Stomach (tissue), 9 donors: Measurements from ENCODE around the gene ATP8B4. TPM values are rescaled to one million over a fixed set of nuclear protein-coding genes. Genes with fewer than 3 reads are reported as not detected.

Experiments
- DNase-seq, 2 donors: peaks; one replicate each; pipeline versions ENCODE4 v3.0.0 to v3.0.0-alpha.2; 2013 to 2019
- H3K27ac ChIP-seq, 5 donors: fragments of 200-600 bp in 4 of 5; sonication (generic) in 4 of 5; one replicate each; pipeline ENCODE4 v1.5.1; 2013 to 2019; ENCODE audit warnings: mild to moderate bottlenecking in 1 of 5, moderate library complexity in 1 of 5
- H3K27me3 ChIP-seq, 3 donors: fragments of 200-600 bp; sonication (generic); one replicate each; pipeline ENCODE4 v1.5.1; 2017 to 2019; ENCODE audit warnings: mixed run types in 1 of 3
- H3K36me3 ChIP-seq, 4 donors: fragments of 200-600 bp; sonication (generic); 1 replicate in 3 of 4; 2 replicates in 1 of 4; pipeline ENCODE4 v1.5.1; 2016 to 2019
- H3K4me1 ChIP-seq, 4 donors: fragments of 200-600 bp; sonication (generic); one replicate each; pipeline ENCODE4 v1.5.1; 2016 to 2019
- H3K4me3 ChIP-seq, 4 donors: fragments of 200-600 bp; sonication (generic) in 3 of 4; one replicate each; pipeline ENCODE4 v1.5.1; 2016 to 2019; ENCODE audit warnings: mild to moderate bottlenecking in 1 of 4
- H3K9me3 ChIP-seq, 4 donors: fragments of 200-600 bp; sonication (generic); one replicate each; pipeline ENCODE4 v1.5.1; 2016 to 2019
- CTCF ChIP-seq, 7 experiments: fragments of 450-650 bp in 4 of 7; fragments of 200-600 bp in 3 of 7; sonication (generic) in 3 of 7; IDR thresholded peaks; one replicate each; pipeline ENCODE4 v1.5.1; 2016 to 2019; ENCODE audit warnings: antibody characterized with exemption in 7 of 7, control low read depth in 2 of 7, mild to moderate bottlenecking in 1 of 7
- EP300 ChIP-seq: sonication (generic); formaldehyde crosslinking; IDR thresholded peaks from one replicate; pipeline ENCODE4 v1.6.1; 2017; ENCODE audit warnings: antibody characterized with exemption
- POLR2A ChIP-seq, 4 donors: fragments of 450-650 bp; IDR thresholded peaks; one replicate each; pipeline ENCODE4 v1.6.1; 2016; ENCODE audit warnings: antibody characterized with exemption in 4 of 4, control low read depth in 2 of 4, mild to moderate bottlenecking in 1 of 4, moderate library complexity in 1 of 4
- POLR2AphosphoS5 ChIP-seq, 3 donors: sonication (generic); formaldehyde crosslinking; IDR thresholded peaks; one replicate each; pipeline ENCODE4 v1.6.1; 2016; ENCODE audit warnings: antibody characterized with exemption in 3 of 3
- WGBS, 5 donors: extraction: QIAGEN DNeasy Blood & Tissue Kit in 3 of 5; methylation state at CpG; one replicate each; pipeline versions ENCODE4 v1.1.5 to v1.1.7; 2013 to 2018; 5-methylcytosine and 5-hydroxymethylcytosine counted together
- intact Hi-C: fragments of 100-400 bp; cut with DNase I; formaldehyde crosslinking; loops from one replicate; pipeline ENCODE4 v1.15.1; 2023; ENCODE audit warnings: low total_unique reads
- polyA plus RNA-seq, 3 donors: library from polyadenylated mRNA; stranded (reverse); fragments of 200-250 nt; gene quantifications; one replicate each; pipeline ENCODE4 v1.2.3, GENCODE V29; 2013
- total RNA-seq, 5 donors: library from RNA; depleted of rRNA; stranded (reverse); fragments of >200 nt; gene quantifications; one replicate each; pipeline versions ENCODE4 v1.1.0 to v1.2.3, GENCODE V29; 2014 to 2016
- donor health status: healthy with polysubstance abuse.
- donor health status: Bipolar disorder and iron deficiency.
- donor health status: healthy.

Gene ATP8B4
- total and polyA plus RNA-seq, 8 donors = under 0.01 to 14.3 (median 1.6) TPM

DNA sequence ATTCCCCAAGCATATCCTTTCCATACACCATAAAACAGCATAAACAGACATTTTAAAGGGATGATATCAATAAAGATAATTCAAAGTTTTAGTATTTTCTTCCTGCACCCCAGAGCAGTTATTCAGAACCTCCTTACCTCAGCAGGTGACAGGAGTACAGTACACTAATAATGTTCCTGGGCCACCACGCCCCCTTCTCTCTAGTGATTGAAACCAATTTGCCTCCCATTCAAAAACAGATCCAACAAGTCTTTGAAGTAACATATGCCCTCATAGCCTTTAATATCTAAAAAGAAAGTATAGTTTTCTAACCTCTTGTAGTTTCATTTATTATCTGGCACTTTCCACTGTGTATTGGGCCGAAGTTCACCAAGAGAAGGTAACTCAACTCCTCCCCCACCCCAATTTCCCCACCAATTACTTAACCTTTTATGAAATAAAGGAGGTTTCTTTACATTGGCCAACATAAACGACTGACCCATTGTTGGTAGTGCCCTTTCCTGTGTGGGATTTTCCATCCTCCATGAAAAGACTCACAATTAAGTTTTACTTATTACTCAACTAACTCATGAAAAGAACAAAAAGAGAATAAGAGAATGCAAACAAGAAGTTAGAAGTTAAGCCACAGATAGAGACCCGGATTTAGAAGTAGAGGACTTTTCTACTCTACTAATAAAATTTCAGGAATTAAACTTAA, 5.0 kb upstream of the ATP8B4 start:
- Histone ChIP-seq H3K27ac (no peak overlapping the region), H3K27me3 (no peaks in the 10 kb centered on the region), H3K36me3 (no peaks in the 10 kb centered on the region), H3K9me3 (peaks cover 0 to 11% (median 6%) of the 10 kb centered on the region in 4 donors), H3K4me1 (peaks cover 0 to 6% (median 0%) of the 10 kb centered on the region in 4 donors), H3K4me3 (no peak overlapping the region)
- intact Hi-C loops = no loop called here
- no peak for DNase-seq
- TF ChIP-seq POLR2AphosphoS5 (IDR thresholded peaks at IDR 0.05) = no peak
- TF ChIP-seq EP300 = no peak
- TF ChIP-seq POLR2A (IDR thresholded peaks at IDR 0.05) = no peak
- no peak for TF ChIP-seq CTCF (IDR thresholded peaks at IDR 0.05)
- 63 to 80% (median 78%) methylated on average over 4 of the region's 4 CpGs for WGBS, 5 donors

- intact Hi-C loops = no loop called here
- no peaks in the 10 kb centered on the region for H3K36me3 ChIP-seq
- H3K27me3 ChIP-seq = no peaks in the 10 kb centered on the region
- H3K9me3 ChIP-seq = peaks cover 0 to 11% (median 6%) of the 10 kb centered on the region in 4 donors
- TF ChIP-seq POLR2A (IDR thresholded peaks at IDR 0.05) = no peak
- no peak for TF ChIP-seq EP300
- TF ChIP-seq POLR2AphosphoS5 (IDR thresholded peaks at IDR 0.05) = no peak
- TF ChIP-seq CTCF (IDR thresholded peaks at IDR 0.05) = no peak
- DNase-seq = no peak
- no peak overlapping the region for H3K27ac ChIP-seq
- no peak overlapping the region for H3K4me3 ChIP-seq
- no peaks in the 10 kb centered on the region for H3K4me1 ChIP-seq
Measured at GRCh38 chr15:50120729-50121128, 1.7 kb upstream of the ATP8B4 start.

GRCh38 chr15:50117431-50118027, 1.5 kb downstream of the ATP8B4 start:
- Histone ChIP-seq H3K36me3 (no peaks in the 10 kb centered on the region), H3K27me3 (peaks cover 0 to 4% (median 0%) of the 10 kb centered on the region in 3 donors), H3K4me1 (peaks cover 0 to 6% (median 0%) of the 10 kb centered on the region in 4 donors), H3K4me3 (no peak overlapping the region), H3K9me3 (no peaks in the 10 kb centered on the region), H3K27ac (no peak overlapping the region)
- no peak for DNase-seq
- TF ChIP-seq EP300 = no peak
- no peak for TF ChIP-seq POLR2A (IDR thresholded peaks at IDR 0.05)
- no peak for TF ChIP-seq CTCF (IDR thresholded peaks at IDR 0.05)
- TF ChIP-seq POLR2AphosphoS5 (IDR thresholded peaks at IDR 0.05) = no peak
- intact Hi-C loops = no loop called here

GRCh38 chr15:50116477-50116876, 2.6 kb downstream of the ATP8B4 start:
- 17 to 32% (median 27%) methylated on average over 3 of the region's 3 CpGs for WGBS, 5 donors
- H3K4me1 ChIP-seq = peaks cover 0 to 6% (median 0%) of the 10 kb centered on the region in 4 donors
- H3K4me3 ChIP-seq = no peak overlapping the region
- DNase-seq = no peak
- TF ChIP-seq POLR2AphosphoS5 (IDR thresholded peaks at IDR 0.05) = no peak
- TF ChIP-seq POLR2A (IDR thresholded peaks at IDR 0.05) = no peak
- no peak for TF ChIP-seq EP300
- TF ChIP-seq CTCF (IDR thresholded peaks at IDR 0.05) = no peak
- peaks cover 0 to 4% (median 0%) of the 10 kb centered on the region in 3 donors for H3K27me3 ChIP-seq
- intact Hi-C loops = no loop called here
- H3K36me3 ChIP-seq = no peaks in the 10 kb centered on the region
- H3K27ac ChIP-seq = no peak overlapping the region
- no peaks in the 10 kb centered on the region for H3K9me3 ChIP-seq
